HT-29 (cell line): ENCODE results near the gene TBXAS1. TPM values are rescaled to one million over a fixed set of nuclear protein-coding genes. Genes with fewer than 3 reads are reported as not detected.

Experiments
- DNase-seq: peaks from one replicate; pipeline ENCODE4 v3.0.0-alpha.2; 2015; ENCODE audit warnings: low spot score
- total RNA-seq: library from RNA; depleted of rRNA; stranded (reverse); fragments of >200 nt; shearing (Covaris generic); gene quantifications from 2 replicates; pipeline ENCODE4 v1.2.3, GENCODE V29; 2014

TBXAS1 gene
- total RNA-seq, 1 experiment from 2014 or later: 22.8 TPM

- DNase-seq: no peak
These were observed 25.9 kb downstream of the TBXAS1 start for GRCh38 chr7:139854803-139855497.

- DNase-seq: no peak
These were observed 26.6 kb downstream of the TBXAS1 start for GRCh38 chr7:139855498-139856270.

GRCh38 chr7:139857791-139858190 lies 28.7 kb downstream of the TBXAS1 start:
- DNase-seq: no peak

GRCh38 chr7:139860090-139860775 lies 31.2 kb downstream of the TBXAS1 start:
- DNase-seq: no peak

- DNase-seq: no peak
These were observed 32.7 kb downstream of the TBXAS1 start for GRCh38 chr7:139861803-139862202.

- DNase-seq: no peak
These were observed 37.2 kb downstream of the TBXAS1 start for GRCh38 chr7:139866047-139866837.

- DNase-seq: no peak
These were observed 38.8 kb downstream of the TBXAS1 start for GRCh38 chr7:139867847-139868246.

- no peak for DNase-seq
These were observed 40.8 kb downstream of the TBXAS1 start for GRCh38 chr7:139869886-139870285.

GRCh38 chr7:139870380-139870779 lies 41.3 kb downstream of the TBXAS1 start:
- no peak for DNase-seq

- no peak for DNase-seq
These were observed 42.3 kb downstream of the TBXAS1 start for GRCh38 chr7:139871331-139871730.

- no peak for DNase-seq
These were observed 42.8 kb downstream of the TBXAS1 start for GRCh38 chr7:139871820-139872219.

GRCh38 chr7:139873593-139874301 lies 44.7 kb downstream of the TBXAS1 start:
- DNase-seq: no peak

GRCh38 chr7:139874302-139874629 lies 45.2 kb downstream of the TBXAS1 start:
- DNase-seq: no peak

GRCh38 chr7:139875821-139876241 lies 46.8 kb downstream of the TBXAS1 start:
- DNase-seq: peak; percentile 38

GRCh38 chr7:139876622-139877283 lies 47.7 kb downstream of the TBXAS1 start:
- no peak for DNase-seq

GRCh38 chr7:139883814-139884213 lies 54.8 kb downstream of the TBXAS1 start:
- no peak for DNase-seq

GRCh38 chr7:139884441-139884840 lies 55.4 kb downstream of the TBXAS1 start:
- no peak for DNase-seq

- DNase-seq: no peak
These were observed 56.4 kb downstream of the TBXAS1 start for GRCh38 chr7:139885511-139885910.

- no peak for DNase-seq
These were observed 57.1 kb downstream of the TBXAS1 start for GRCh38 chr7:139886206-139886605.

- DNase-seq: no peak
These were observed 57.8 kb downstream of the TBXAS1 start for GRCh38 chr7:139886899-139887298.
